Uterus (tissue), 4 donors: ENCODE measurements around the gene KLHL3. TPM values are rescaled to one million over a fixed set of nuclear protein-coding genes. Genes with fewer than 3 reads are reported as not detected.

Experiments used
- DNase-seq, 2 donors: peaks; one replicate each; pipeline ENCODE4 v3.0.0-alpha.2; 2019 to 2020
- H3K27ac ChIP-seq, 2 donors: fragments of 200-600 bp; sonication (generic); 1 replicate in 1 of 2; 2 replicates in 1 of 2; pipeline ENCODE4 v1.5.1; 2016 to 2018
- H3K27me3 ChIP-seq, 2 donors: fragments of 200-600 bp; sonication (generic); one replicate each; pipeline ENCODE4 v1.5.1; 2018 to 2019; ENCODE audit warnings: control low read depth in 1 of 2
- H3K36me3 ChIP-seq, 2 donors: fragments of 200-600 bp; sonication (generic); one replicate each; pipeline ENCODE4 v1.5.1; 2019; ENCODE audit warnings: control low read depth in 1 of 2
- H3K4me1 ChIP-seq, 2 donors: fragments of 200-600 bp; sonication (generic); one replicate each; pipeline ENCODE4 v1.5.1; 2018 to 2019; ENCODE audit warnings: control low read depth in 1 of 2
- H3K4me3 ChIP-seq, 2 donors: fragments of 200-600 bp; sonication (generic); 1 replicate in 1 of 2; 2 replicates in 1 of 2; pipeline ENCODE4 v1.5.1; 2018 to 2019; ENCODE audit warnings: mild to moderate bottlenecking in 1 of 2
- H3K9me3 ChIP-seq, 2 donors: fragments of 200-600 bp; sonication (generic); one replicate each; pipeline ENCODE4 v1.5.1; 2019; ENCODE audit warnings: control low read depth in 1 of 2
- CTCF ChIP-seq, 4 experiments: fragments of 200-600 bp in 2 of 4; fragments of 450-650 bp in 2 of 4; sonication (generic) in 2 of 4; IDR thresholded peaks; one replicate each; pipeline ENCODE4 v1.5.1; 2016 to 2019; ENCODE audit warnings: antibody characterized with exemption in 4 of 4, mild to moderate bottlenecking in 2 of 4, moderate library complexity in 1 of 4
- POLR2A ChIP-seq, 2 donors: fragments of 450-650 bp; IDR thresholded peaks; one replicate each; pipeline ENCODE4 v1.6.1; 2016; ENCODE audit warnings: antibody characterized with exemption in 2 of 2, mild to moderate bottlenecking in 1 of 2, moderate library complexity in 1 of 2
- intact Hi-C: fragments of 100-400 bp; cut with DNase I; formaldehyde crosslinking; loops from one replicate; pipeline ENCODE4 v1.15.1; 2023; ENCODE audit warnings: low total_unique reads
- total RNA-seq, 4 donors: library from RNA; depleted of rRNA in 3 of 4; stranded (reverse); fragments of >200 nt in 3 of 4; gene quantifications; one replicate each; pipeline versions ENCODE4 v1.1.0 to v1.2.4, GENCODE V29; 2014 to 2023
- donor health status: DM: yes; HTN: yes; CAD: no.

Gene KLHL3
- total RNA-seq, 4 donors from 2014 or later: 3.1 to 21.8 (median 8.9) TPM

GRCh38 chr5:137730336-137730735, 5.6 kb downstream of the KLHL3 start:
- no peaks in the 10 kb centered on the region for H3K9me3 ChIP-seq
- H3K36me3 ChIP-seq: no peaks in the 10 kb centered on the region
- no peaks in the 10 kb centered on the region for H3K27me3 ChIP-seq
- DNase-seq: no peak
- no peak overlapping the region for H3K4me3 ChIP-seq
- peak overlapping the region in 1 of 2 donors; percentile 22 for H3K27ac ChIP-seq
- TF ChIP-seq POLR2A (IDR thresholded peaks at IDR 0.05) (no peak), CTCF (IDR thresholded peaks at IDR 0.05) (no peak)
- intact Hi-C loops: no loop called here
- no peaks in the 10 kb centered on the region for H3K4me1 ChIP-seq

- Histone ChIP-seq H3K36me3 (no peaks in the 10 kb centered on the region), H3K4me3 (no peak overlapping the region), H3K27me3 (no peaks in the 10 kb centered on the region), H3K27ac (no peak overlapping the region), H3K4me1 (no peaks in the 10 kb centered on the region), H3K9me3 (no peaks in the 10 kb centered on the region)
- no peak for DNase-seq
- intact Hi-C loops: no loop called here
- no peak for TF ChIP-seq CTCF (IDR thresholded peaks at IDR 0.05)
- no peak for TF ChIP-seq POLR2A (IDR thresholded peaks at IDR 0.05)
These were observed 7.8 kb downstream of the KLHL3 start for GRCh38 chr5:137728048-137728447.

- Histone ChIP-seq H3K9me3 (no peaks in the 10 kb centered on the region), H3K27me3 (no peaks in the 10 kb centered on the region), H3K4me1 (no peaks in the 10 kb centered on the region), H3K36me3 (no peaks in the 10 kb centered on the region), H3K27ac (no peak overlapping the region), H3K4me3 (no peak overlapping the region)
- intact Hi-C loops: no loop called here
- TF ChIP-seq POLR2A (IDR thresholded peaks at IDR 0.05) (no peak), CTCF (IDR thresholded peaks at IDR 0.05) (no peak)
- DNase-seq: no peak
These were observed 8.3 kb downstream of the KLHL3 start for GRCh38 chr5:137727623-137728022.

- intact Hi-C loops: no loop called here
- H3K27ac ChIP-seq: no peak overlapping the region
- no peaks in the 10 kb centered on the region for H3K9me3 ChIP-seq
- TF ChIP-seq POLR2A (IDR thresholded peaks at IDR 0.05) (no peak), CTCF (IDR thresholded peaks at IDR 0.05) (no peak)
- no peaks in the 10 kb centered on the region for H3K4me1 ChIP-seq
- H3K36me3 ChIP-seq: no peaks in the 10 kb centered on the region
- H3K27me3 ChIP-seq: no peaks in the 10 kb centered on the region
- no peak for DNase-seq
- H3K4me3 ChIP-seq: no peak overlapping the region
These were observed 11.6 kb downstream of the KLHL3 start for GRCh38 chr5:137724251-137724650.

- H3K27me3 ChIP-seq: no peaks in the 10 kb centered on the region
- no peaks in the 10 kb centered on the region for H3K4me1 ChIP-seq
- H3K27ac ChIP-seq: no peak overlapping the region
- TF ChIP-seq CTCF (IDR thresholded peaks at IDR 0.05) (no peak), POLR2A (IDR thresholded peaks at IDR 0.05) (no peak)
- DNase-seq: no peak
- no peaks in the 10 kb centered on the region for H3K36me3 ChIP-seq
- H3K4me3 ChIP-seq: no peak overlapping the region
- intact Hi-C loops: no loop called here
- peaks cover 0 to under 1% of the 10 kb centered on the region in 2 donors for H3K9me3 ChIP-seq
These were observed 17.3 kb downstream of the KLHL3 start for GRCh38 chr5:137718611-137719010.
